HG03280 (cell line): ENCODE results near the gene CPVL.

Experiments
- ATAC-seq: cut with Tn5 transposase; IDR thresholded peaks from one replicate; pipeline ENCODE4 v1.9.1; 2021; ENCODE audit warnings: mild to moderate bottlenecking, moderate library complexity; ENCODE audit not compliant: unreplicated experiment

The CPVL gene

DNA sequence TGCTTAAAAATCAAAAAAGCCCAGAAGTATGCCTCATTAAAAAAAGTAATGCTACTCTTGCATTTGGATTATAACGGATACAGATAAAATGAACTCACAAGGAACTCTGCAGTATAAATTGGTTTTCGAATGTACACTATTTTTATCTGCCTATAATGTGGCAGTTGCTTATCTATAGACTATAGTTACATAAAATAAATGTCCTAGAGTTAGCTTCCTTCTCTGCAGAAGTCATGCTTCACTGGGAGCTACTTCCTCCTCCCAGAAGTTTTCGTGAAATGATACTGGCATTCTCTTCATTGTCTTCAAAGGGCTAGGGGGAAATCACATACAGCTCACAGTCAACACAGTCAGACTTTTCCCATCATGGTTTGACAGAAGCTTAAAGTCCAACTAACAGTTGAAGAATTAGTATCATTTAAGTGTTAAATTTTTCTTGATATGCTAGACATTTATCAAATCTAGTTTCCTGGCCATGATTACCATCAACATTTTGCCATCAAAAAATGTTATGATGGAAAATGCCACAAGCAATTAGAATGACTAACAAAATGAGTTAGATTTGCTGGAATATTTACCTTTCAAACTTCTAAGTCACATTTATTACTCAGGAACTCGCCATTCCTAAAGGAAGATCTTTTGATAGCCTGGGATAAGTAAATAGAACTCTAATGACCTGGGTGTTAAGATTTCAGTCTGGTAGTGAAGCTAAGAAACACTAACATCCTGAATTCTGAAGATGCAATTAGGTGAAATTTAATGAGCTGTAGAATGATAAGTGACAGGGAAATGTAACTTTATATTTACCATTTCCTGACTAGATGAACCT lies 100.9 kb downstream of the CPVL start:
- ATAC-seq: no peak

DNA sequence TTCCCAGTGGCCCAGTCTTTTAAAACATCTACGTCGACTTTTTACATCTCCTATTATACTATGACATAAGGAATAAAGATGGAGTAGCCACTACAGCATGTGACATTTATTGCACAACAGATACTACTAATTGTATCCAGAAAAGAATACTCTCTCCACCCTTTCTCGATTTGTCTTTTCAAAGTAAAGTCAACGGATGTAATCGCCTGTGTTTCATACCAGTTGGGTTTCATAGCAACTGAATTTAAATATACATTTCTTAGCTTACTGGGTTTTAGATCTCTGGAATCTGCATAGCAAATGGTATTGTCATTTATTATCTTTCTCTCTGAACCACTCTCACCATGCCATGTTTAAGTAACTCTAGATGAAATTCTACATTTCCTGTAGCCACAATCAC lies 101.8 kb downstream of the CPVL start:
- no peak for ATAC-seq

DNA sequence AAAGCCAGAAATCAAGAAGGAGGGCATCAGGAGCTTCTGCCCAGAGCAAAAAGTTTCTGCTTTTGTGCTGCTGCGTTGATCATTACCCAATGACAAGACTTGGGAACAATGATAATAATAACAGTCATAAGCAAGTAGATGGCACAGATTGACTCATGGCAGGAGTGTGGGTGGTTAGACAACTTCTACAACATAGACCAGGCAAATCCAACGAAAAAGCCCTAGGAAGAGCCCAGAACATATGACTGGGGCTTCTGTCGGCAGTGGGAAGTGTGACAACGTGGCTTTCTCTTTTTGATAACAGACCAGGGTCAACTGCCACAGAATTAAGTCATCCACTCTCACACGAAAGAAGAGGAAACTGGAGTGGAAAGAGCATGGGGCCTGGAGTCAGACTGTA lies 102.8 kb downstream of the CPVL start:
- no peak for ATAC-seq

DNA sequence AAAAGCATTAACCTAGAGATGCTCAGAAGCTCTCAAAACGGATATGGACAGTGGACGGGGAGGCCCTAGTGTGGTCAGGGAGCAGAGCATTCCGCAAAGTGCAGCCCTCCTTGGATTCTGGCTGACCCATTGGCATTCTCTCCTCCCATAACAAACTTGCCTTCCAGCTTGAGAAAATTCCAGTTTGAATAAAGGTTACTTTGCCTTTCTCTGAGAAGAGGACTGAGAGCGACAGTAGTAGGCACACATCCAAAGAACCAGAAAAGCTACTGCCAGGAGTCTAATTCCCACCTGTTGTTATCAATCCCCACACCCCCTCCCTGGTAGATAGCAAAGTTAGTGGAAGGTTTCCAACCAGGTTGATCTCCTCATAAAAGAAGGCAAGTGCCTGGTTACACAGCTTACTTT lies 103.5 kb downstream of the CPVL start:
- ATAC-seq: no peak

DNA sequence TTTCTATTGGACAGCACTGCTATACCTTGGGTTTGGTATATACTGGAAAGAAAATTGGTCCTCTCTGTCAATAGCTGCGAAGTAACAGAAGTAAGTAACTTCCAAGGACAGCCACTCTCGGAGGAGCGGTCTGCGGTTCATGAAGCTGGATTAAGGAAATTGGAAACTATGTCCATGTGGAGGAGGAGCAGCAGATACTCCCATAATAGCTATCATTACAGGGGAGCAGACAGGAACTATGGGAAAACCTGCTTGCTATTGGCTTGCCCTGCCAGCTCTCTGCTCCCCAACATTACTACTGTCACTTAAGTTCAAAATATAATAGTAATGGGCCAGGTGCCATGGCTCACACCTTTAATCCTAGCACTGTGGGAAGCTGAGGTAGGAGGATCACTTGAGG lies 104.3 kb downstream of the CPVL start:
- ATAC-seq: no peak

DNA sequence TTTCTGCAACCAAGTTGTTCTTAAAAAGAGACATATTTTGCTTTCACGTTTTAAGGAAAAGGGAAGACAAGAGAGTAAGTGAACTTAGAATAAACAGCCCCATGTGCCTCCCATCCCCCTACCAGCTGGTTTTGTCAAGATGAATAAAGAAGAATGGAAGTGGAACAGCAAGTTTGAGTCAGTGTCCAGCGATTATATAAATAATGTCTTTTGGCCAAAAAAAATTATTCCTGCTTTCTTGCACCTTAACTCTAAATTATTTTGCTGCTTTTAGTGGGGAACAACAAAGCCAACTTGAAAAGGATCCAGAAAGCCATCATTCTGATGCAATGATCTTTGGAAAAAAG lies 105.8 kb downstream of the CPVL start:
- ATAC-seq: no peak

DNA sequence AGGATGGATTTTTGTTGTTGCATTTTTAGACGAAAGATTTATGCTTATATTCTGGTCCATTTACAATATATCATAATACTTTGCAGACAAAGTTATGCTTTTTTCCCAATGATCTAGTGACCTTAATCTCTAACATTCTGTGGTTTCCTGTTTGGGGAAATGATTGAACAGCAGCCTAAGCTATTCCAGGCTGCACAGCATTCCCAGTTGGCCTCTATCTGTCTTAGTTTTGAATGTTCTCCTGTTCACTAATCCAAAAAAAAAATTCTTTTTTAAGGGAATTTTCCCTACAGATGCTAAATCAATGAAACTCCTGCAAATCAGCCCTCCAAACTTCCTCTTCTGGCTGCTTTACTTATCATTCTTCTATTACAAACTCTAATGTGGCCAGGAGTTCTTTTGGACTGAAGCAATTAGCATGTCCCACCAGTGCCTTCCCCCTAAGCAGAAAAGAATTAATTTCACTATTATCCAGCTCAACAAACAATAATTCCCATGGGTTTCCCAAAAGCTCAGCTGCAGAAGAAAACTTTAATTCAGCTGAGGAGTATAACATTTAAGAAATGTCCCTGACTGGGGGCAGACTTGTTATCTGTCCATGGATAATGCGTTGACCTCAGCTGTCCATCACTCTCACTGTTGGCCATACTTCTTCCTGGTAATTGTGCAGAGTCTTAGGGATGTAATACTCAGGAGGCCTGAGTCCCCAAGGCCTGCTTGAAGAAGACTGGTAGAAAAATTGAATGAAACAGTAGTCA lies 106.3 kb downstream of the CPVL start:
- no peak for ATAC-seq

DNA sequence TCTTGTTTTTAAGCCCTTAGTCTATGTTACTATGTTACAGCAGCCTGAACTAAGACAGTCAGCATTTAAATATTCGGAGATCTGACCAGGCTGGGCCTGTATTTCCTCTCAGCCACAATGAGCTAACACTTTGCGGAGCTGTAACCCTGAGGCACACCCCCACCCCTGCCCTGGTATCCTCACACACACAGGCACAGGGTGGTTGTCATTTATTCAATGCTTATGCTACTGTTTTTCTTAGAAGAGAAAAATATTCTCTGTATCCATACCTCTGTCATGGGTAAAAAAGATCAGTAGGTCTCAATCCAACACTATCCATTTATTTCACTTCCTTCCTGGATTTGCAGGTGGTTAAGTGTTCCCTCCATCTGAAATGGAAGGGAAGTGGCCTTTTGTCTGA lies 107.9 kb downstream of the CPVL start:
- ATAC-seq: no peak

DNA sequence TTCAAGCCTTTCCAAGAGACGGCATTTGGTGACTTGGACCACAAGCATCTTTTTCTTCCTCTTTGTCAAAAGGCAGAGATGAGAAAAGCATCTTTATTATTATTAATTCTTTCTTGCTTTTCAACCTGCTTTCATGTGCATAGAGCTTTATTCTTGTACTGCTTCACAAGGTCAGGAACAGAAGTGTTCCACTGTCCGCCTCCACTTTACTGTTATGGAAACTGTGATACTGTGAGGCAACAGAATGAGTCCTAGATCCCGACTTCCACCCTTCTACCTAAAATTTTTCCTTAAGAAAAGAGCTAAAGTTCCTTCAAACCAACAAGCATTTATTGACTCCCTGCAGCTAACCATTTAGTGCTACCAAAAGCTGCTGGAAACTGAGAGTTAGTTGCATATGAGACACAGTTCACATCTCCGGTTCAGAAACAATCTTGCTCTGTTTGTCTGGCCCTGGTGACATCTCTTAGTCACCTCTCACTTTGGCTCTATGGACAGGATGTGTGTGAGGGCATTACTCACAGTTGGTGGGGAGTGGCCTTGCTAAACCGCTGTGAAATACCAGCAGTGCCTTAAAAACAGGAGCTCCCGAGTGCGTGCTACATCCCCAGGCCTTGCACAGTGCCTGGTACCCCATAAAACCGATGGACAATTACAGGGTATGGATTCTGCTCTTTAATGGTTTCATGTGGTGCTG lies 111.1 kb downstream of the CPVL start:
- no peak for ATAC-seq

DNA sequence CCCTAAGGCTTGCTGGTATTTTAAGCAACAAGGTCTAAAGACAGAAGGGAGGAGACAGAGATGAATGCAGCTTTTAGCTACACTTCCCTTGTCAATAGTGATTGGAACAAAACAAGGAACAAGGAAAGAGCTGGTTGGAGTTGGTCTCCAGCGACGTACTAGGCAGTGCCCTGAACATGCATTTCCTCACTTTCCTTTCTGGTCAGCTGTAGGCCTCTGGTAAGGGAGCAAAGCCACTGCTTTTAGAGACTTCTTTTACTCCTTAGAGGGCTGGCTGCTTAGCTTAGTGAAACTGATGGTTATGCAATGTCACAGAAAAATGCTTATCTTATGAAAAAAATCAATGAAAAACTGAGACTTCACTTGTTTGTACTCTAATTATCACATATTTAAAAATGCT lies 112.8 kb downstream of the CPVL start:
- ATAC-seq: no peak

DNA sequence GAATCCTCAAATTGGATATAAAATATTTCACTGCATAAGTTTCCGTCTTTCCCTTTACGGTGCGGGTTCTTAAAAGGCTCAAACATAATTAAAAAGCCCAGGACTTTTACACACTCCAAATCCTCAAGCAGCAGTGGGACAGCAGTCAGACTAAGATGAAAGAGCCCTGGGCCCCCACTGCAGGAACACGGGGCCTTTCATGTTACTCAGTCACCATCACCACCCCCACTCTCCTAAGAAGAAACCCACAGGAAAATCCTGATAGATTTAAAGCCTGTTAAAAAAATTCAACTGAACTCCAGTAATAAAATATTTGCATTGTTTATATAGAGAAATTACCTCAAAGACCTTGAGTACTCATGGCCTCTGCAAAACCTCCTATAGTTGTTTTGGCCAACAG lies 114.2 kb downstream of the CPVL start:
- ATAC-seq: no peak

DNA sequence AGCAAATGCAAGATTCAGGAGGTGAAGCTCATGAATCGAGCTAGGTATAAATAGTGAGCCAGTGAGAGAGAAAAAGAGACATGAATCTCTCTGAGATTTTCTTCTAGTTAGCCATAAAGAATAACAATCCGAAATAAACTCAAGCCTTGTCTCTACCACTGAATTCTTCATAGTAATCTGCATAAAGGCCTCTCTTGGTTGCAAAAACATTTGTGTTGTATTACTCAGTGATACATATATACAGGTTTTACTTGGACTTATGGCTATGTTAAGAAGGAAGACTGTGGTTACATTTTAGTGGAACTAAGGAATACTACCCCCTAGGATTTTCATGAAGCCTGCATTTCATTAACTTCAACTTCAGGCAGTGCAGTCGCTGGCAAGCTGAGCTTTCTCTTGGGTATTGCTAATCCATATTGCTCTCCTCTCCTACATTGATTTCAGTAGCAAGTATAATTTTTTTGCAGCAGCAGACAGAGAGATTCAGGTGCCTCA lies 115.5 kb downstream of the CPVL start:
- no peak for ATAC-seq

DNA sequence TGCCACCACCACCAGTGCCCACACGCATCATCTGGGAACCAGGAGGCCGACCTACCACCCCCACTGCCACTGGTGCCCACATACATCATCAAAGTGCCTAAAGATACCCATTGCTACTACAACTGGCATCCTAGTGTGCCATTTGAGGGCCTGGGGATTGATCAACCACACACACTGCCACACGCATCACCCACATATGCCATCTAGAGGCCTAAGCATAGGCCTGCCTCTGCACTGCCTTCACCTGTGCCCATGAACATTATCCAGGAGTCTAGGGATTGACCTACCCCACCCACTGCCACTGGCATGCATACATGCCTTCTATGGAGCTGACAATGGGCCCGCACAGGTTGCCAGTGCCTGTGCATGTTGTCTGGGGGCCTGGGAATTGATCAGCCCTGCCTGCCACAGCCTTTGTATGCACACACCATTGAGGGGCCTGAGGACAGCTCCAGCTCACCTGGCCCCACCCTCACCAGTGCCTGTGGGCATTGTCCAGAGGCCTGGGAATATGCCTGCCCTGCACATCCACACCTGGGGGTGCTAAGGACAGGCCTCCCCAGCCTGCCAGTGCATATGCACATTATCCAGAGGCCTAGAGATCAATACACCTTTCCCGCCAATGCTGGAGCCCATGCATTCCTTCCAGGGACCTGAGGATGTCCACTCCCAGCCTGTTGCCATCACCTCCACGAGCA lies 123.9 kb downstream of the CPVL start:
- ATAC-seq: no peak

DNA sequence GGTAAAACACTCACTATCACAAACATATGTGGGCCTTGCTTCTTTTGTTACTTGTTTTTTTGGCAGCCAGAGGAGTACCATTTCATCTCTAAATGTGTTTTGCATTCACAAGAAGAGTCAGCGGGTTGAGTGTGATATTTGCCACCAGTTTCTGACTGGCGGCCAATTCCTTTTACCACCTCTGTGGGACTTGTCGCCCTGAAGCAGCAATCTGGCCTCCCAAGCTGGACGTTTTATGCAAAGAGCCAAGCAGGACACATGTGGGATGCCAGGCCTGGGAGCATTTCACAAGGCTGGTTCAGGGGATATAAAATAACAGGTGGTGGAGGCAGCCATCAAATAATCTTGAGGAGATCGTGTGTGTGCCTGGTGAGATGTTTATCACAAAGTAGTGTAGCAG lies 126.4 kb downstream of the CPVL start:
- ATAC-seq: no peak

DNA sequence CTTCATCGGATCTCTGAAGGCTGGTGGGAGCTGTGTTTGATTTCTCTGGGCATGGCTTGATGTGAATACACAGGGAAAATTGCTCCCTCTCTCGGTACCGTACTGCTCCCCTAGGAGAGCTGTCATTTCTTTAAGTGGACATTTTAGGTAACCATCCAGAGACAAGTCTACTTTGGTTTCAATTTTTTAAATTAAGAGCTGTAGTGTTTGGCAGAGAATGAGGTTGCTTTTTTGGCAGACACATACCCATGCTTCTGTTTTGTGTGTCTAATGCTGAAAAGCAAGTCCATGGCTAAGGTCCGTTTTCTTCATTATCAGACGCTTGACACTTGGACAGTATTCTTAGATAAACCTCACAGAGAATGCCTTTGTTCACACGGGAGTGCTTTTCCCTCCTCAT lies 127.0 kb downstream of the CPVL start:
- ATAC-seq: no peak

DNA sequence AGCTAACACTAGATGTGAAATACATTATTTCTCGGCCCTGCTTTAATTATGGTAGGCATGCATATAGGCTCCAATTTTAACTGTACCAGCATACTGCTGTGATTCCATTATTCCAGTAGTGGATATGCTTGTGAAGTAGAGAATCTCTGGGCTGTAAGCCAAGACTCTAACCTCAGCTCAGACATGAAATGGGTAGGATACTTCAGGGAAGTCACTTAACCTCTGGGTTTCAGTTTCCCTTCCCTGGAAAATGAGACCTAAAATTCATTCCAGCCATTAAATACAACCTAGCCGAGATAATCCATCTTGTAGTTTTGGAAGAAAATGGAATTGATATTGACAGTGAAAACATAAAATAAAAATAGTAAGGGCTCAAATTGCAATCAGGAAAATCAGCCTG lies 128.6 kb downstream of the CPVL start:
- ATAC-seq: no peak

DNA sequence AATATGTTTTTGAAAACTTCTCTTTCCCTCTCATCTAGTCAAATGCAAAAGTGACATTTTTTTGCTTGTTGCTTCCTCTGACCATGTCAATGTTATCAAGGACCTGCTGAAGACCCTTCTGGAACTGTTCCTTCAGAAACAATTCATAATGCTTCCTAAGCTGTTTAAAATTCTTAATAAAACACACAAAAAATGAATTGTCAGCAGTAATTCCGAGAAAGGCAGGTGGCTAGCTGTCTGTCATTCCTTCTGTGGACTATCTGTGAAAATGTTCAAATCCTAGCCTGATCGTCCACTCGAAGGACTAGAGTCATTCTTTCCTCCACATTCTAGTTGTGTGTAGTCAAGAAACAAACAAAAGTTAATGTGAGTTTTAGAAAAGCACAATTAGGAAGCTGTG lies 131.6 kb downstream of the CPVL start:
- no peak for ATAC-seq

DNA sequence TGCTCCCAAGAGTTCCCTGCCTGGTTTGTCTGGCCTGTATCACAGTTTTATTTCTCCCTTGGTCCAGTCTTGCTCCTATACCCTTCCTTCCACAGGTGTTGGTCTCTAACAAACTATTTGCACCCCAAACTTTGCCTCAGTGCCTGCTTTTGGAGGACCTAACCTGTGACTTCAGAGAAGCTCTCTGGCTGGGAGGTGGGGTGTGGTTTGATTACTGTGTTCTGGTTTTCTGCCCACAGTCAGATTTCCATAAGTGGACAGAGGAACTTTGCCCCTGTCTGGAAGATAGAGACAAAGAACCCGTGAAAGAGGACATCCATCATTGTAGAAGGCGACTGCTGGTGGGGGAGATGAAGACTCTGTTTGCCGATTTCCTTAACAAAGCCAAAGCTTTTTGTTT lies 132.4 kb downstream of the CPVL start:
- no peak for ATAC-seq

DNA sequence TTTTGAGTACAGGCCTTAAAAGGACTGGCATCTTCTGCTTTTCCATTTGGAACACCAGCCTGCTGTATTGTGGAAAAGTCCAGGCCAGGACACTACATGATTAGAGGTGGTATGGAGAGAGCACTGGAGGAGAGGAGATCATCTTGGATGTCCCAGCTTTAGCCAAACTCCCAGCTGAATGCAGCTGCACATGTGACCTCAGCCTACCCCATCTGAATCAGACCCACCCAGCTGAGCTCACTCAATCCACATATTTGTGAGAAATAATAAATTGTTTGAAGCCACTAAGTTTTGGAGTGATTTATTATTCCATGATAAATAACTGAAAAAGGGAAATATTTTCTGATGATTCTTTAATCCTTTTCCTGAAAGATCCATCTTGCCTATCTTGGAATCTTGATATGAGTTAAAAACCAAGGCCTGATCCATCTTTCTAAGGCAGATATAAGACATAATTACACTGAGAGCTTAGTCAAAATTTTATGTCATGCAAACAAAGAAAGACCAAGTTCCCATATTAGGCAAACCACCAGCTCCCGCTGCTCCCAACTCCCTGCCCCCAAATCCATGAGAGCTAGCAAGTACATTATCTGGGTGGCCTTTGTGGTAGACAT lies 133.1 kb downstream of the CPVL start:
- no peak for ATAC-seq

DNA sequence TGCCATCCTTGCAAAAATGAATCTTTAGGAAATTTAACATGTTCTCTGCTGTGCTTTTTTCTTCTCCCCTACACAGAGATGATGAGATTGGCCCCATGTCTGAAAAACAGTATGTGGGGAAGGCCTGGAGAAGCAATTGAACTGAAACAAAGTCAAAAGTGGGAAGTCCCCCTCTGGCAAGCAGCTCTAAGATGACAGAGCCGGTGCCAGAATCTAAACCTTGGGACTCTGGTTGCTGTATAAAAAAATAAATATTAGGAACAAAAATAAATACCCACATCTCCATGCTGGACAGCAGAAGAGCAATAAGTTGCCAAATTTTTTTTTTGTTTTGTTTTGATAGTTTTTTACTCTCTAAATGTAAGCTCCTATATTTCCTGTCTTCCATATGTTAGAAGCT lies 136.4 kb downstream of the CPVL start:
- no peak for ATAC-seq

DNA sequence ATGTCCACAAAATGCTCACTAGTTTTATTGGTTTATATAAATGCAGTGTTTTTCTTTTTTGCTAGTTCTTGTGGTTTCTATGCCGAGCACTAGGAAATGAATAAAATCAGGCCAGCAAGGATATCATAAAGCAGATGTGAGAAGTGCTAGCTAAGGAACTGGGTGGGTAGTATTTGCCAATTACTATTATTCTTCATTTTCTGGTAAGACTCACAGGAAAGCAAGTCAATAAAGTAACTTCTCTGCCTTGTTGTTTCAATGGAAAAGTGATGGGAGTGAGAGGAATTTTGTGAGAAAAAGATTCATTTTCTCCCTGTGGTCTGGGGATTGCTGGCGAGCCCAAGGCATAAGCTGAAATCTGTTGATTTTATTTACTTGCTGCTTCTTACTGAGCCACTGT lies 137.7 kb downstream of the CPVL start:
- no peak for ATAC-seq
